ENCODE results near the gene RASA3.

- TF ChIP-seq CTCF (IDR thresholded peaks at IDR 0.05; ENCODE audit: low read depth, low read length), result no peak
- no peak for TF ChIP-seq EZH2phosphoT487 (IDR thresholded peaks at IDR 0.05; ENCODE audit: low read depth)
Measured at GRCh38 chr13:114037674-114038073, 94.7 kb downstream of the RASA3 start.

All from OCI-LY3 (cell line).